Suprapubic skin (tissue), 4 donors: ENCODE results near the gene TRIM65. TPM values are rescaled to one million over a fixed set of nuclear protein-coding genes. Genes with fewer than 3 reads are reported as not detected.
A peak's percentile ranks its signal among the peaks of the same experiment; 100 is the strongest.

Experiments
- DNase-seq, 2 donors: peaks; one replicate each; pipeline ENCODE4 v3.0.0-alpha.2; 2019; ENCODE audit warnings: low spot score in 2 of 2
- H3K27ac ChIP-seq: fragments of 200-600 bp; sonication (generic); one replicate; pipeline ENCODE4 v1.5.1; 2019
- H3K27me3 ChIP-seq: fragments of 200-600 bp; sonication (generic); one replicate; pipeline ENCODE4 v1.5.1; 2019
- H3K36me3 ChIP-seq: fragments of 200-600 bp; sonication (generic); one replicate; pipeline ENCODE4 v1.5.1; 2019
- H3K4me1 ChIP-seq: fragments of 200-600 bp; sonication (generic); one replicate; pipeline ENCODE4 v1.5.1; 2019
- H3K4me3 ChIP-seq: fragments of 200-600 bp; sonication (generic); one replicate; pipeline ENCODE4 v1.5.1; 2019; ENCODE audit warnings: mild to moderate bottlenecking
- H3K9me3 ChIP-seq: fragments of 200-600 bp; sonication (generic); one replicate; pipeline ENCODE4 v1.5.1; 2019
- EP300 ChIP-seq: sonication (generic); formaldehyde crosslinking; IDR thresholded peaks from one replicate; pipeline ENCODE4 v1.6.1; 2017; ENCODE audit warnings: antibody characterized with exemption
- POLR2A ChIP-seq, 2 donors: fragments of 450-650 bp; IDR thresholded peaks; one replicate each; pipeline ENCODE4 v1.6.1; 2017; ENCODE audit warnings: antibody characterized with exemption in 2 of 2, mild to moderate bottlenecking in 2 of 2, moderate library complexity in 2 of 2
- POLR2AphosphoS5 ChIP-seq, 3 donors: sonication (generic); formaldehyde crosslinking; IDR thresholded peaks; one replicate each; pipeline ENCODE4 v1.6.1; 2017; ENCODE audit warnings: antibody characterized with exemption in 3 of 3
- WGBS: methylation state at CpG from one replicate; pipeline ENCODE4 v1.1.5; 2018; 5-methylcytosine and 5-hydroxymethylcytosine counted together
- total RNA-seq, 4 donors: library from RNA; depleted of rRNA; stranded (reverse); fragments of >200 nt; gene quantifications; one replicate each; pipeline ENCODE4 v1.1.0, GENCODE V29; 2016
- TF ChIP-seq, protein P1 (sequence below), 2 donors: fragments of 200-600 bp in 1 of 2; fragments of 450-650 bp in 1 of 2; sonication (generic) in 1 of 2; IDR thresholded peaks; one replicate each; pipeline ENCODE4 v1.5.1; 2016 to 2019; ENCODE audit warnings: antibody characterized with exemption in 2 of 2, mild to moderate bottlenecking in 1 of 2, moderate library complexity in 1 of 2

Gene TRIM65
- total RNA-seq, 4 donors from 2014 or later, result 22.5 to 44.6 (median 32.1) TPM

DNA sequence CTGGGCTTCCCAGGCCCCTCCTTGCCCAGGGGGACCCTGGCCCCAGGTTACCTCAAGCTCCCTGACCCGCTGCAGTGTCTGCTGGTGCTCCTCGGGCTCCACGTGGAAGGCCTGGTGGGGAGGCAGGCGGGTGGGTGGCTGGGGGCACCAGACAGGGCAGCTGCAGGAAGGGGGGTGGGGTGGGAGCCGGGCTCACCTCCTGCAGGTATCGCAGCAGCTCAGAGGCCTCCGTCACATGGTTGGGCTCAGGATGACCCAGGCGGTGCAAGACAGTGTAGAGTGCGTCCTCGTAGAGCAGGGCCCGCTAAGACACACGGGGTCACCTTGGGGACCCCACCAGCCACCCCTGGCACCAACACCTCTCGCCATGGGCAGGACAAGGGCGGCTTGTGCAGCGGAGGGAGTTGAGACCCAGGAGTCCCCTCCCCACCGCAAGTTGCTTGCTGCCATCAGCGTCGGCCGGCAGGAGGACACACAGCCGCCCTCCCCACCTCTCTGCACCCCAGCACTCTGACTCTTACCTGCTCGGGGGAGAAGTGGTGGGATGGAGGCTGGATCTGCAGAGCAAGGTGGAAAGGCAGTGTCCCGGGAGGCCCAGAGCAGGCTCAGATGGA, 53.7 kb downstream of the TRIM65 start:
- peak overlapping the region; percentile 86 for H3K27ac ChIP-seq

DNA sequence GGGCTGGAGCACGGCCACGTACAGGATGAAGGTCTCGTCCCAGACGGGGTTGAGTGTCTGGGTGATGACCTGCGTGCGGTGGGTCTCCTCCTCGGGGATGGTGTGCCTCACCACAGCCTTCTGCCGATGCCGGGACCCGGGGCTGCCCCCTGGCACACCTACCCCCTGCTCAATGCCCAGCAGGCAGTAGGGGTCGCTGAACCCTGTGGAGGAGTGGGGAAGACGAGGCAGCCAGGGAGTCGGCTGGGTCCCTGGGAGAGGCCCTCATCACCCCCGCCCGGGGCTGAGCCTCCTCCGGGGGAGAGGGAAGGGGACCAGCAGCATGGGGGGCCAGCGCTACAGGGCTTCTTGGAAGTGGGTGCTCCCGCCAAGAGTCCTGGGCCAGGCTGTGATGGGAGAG, 54.3 kb downstream of the TRIM65 start:
- H3K4me3 ChIP-seq, result no peak overlapping the region

More for the DNA sequence above, 53.7 kb downstream of the TRIM65 start:
- TF ChIP-seq, protein P1, sequence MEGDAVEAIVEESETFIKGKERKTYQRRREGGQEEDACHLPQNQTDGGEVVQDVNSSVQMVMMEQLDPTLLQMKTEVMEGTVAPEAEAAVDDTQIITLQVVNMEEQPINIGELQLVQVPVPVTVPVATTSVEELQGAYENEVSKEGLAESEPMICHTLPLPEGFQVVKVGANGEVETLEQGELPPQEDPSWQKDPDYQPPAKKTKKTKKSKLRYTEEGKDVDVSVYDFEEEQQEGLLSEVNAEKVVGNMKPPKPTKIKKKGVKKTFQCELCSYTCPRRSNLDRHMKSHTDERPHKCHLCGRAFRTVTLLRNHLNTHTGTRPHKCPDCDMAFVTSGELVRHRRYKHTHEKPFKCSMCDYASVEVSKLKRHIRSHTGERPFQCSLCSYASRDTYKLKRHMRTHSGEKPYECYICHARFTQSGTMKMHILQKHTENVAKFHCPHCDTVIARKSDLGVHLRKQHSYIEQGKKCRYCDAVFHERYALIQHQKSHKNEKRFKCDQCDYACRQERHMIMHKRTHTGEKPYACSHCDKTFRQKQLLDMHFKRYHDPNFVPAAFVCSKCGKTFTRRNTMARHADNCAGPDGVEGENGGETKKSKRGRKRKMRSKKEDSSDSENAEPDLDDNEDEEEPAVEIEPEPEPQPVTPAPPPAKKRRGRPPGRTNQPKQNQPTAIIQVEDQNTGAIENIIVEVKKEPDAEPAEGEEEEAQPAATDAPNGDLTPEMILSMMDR (IDR thresholded peaks at IDR 0.05), result no peak
- no peak for TF ChIP-seq POLR2AphosphoS5 (IDR thresholded peaks at IDR 0.05)
- no peak for TF ChIP-seq POLR2A (IDR thresholded peaks at IDR 0.05)
- no peak for TF ChIP-seq EP300
- Histone ChIP-seq H3K4me1 (peaks cover 42% of the 10 kb centered on the region), H3K9me3 (no peaks in the 10 kb centered on the region), H3K4me3 (peak overlapping the region; percentile 37), H3K36me3 (peaks cover 32% of the 10 kb centered on the region), H3K27me3 (no peaks in the 10 kb centered on the region)
- WGBS, result 80% methylated on average over 9 of the region's 22 CpGs
- no peak for DNase-seq

DNA sequence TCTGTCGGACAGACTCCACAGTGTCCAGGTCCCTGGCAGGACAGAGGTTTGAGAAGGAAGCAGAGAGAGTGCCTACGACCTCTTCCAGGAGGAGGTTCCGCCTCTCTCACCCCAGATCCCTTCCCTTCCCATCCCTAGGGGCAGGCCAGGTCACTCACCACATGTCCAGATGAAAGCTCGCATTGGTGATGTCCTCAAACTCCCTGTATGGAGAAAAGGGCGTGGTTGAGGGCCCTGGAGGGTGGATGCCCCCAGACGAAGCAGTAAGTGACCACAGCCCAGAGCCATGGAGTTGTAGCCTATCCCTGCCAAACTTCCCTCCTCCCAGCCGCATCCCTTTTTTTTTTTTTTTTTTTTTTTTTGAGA, 56.0 kb downstream of the TRIM65 start:
- Histone ChIP-seq H3K4me3 (no peak overlapping the region), H3K27ac (no peak overlapping the region), H3K9me3 (no peaks in the 10 kb centered on the region), H3K4me1 (peaks cover 20% of the 10 kb centered on the region), H3K27me3 (no peaks in the 10 kb centered on the region), H3K36me3 (peaks cover 20% of the 10 kb centered on the region)
- TF ChIP-seq POLR2AphosphoS5 (IDR thresholded peaks at IDR 0.05) (no peak), EP300 (no peak), POLR2A (IDR thresholded peaks at IDR 0.05) (no peak)
- TF ChIP-seq, protein P1 (IDR thresholded peaks at IDR 0.05), result no peak
- no peak for DNase-seq
- WGBS, result 75% methylated on average over 6 of the region's 7 CpGs

More for the DNA sequence above, 54.3 kb downstream of the TRIM65 start:
- WGBS, result 95% methylated on average over 6 of the region's 18 CpGs
- Histone ChIP-seq H3K36me3 (peaks cover 26% of the 10 kb centered on the region), H3K4me1 (peaks cover 36% of the 10 kb centered on the region), H3K27me3 (no peaks in the 10 kb centered on the region), H3K27ac (no peak overlapping the region), H3K9me3 (no peaks in the 10 kb centered on the region)
- no peak for DNase-seq
- TF ChIP-seq POLR2A (IDR thresholded peaks at IDR 0.05) (no peak), EP300 (no peak), POLR2AphosphoS5 (IDR thresholded peaks at IDR 0.05) (no peak)
- TF ChIP-seq, protein P1 (IDR thresholded peaks at IDR 0.05), result no peak

DNA sequence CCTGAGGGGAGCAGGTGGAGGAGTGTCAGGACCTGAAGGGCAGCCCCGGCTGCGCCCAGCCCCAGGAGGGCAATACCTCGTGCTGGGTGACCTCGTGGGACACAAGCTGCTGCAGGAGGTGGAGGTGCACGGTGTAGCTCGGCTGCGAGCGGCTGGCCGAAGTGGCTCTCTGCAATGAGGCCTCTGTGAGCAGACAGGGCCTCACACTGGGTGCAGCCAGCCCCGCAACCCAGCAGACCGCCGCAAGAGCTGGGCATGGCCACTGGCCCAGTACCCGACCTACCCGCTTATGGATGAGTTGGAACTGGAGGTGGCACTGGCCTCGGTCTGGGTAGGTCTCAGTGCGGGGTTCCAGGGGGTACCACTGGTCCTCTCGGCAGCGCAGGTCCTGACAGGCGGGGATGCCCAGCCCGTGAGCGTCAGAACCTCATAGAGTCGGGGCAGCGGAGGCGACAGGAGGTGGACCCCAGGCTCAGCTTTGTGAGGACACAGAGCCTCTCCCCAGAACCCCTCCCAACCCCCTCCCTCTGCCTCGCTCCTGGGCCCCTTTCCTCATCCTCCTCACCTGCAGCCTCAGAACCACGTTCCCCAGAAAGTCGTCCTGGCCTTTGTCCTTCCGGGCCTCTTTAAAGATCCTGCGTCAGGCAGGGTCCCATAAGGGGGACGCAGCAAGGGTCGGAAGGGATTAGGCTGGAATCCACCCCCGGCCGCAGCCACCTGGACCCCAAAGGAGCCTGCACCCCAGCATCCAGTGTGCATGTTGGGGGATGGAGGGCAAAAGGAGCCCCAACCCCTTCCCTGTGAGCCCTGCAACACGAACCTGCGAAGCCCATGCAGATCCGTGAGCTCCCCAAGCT, 56.6 kb downstream of the TRIM65 start:
- Histone ChIP-seq H3K9me3 (no peaks in the 10 kb centered on the region), H3K27ac (no peak overlapping the region), H3K4me3 (no peak overlapping the region), H3K4me1 (peaks cover 17% of the 10 kb centered on the region), H3K36me3 (peaks cover 25% of the 10 kb centered on the region), H3K27me3 (no peaks in the 10 kb centered on the region)
- TF ChIP-seq EP300, result no peak
- TF ChIP-seq POLR2A (IDR thresholded peaks at IDR 0.05), result no peak
- no peak for DNase-seq
- WGBS, result 92% methylated on average over 11 of the region's 36 CpGs

Other genes with a start within 250 kb of the TRIM65 start
- gene RECQL5, start 229.8 kb downstream of the TRIM65 start, total RNA-seq, result 100 to 1,000 TPM in 1 of 4 donors, 10 to 100 TPM in 3; 35.3 to 129 (median 63.6) TPM
- 100 to 1,000 TPM in 1 of 4 donors, 10 to 100 TPM in 3; 67.0 to 104 (median 86.3) TPM for gene SAP30BP, start 229.6 kb downstream of the TRIM65 start, total RNA-seq
- gene ITGB4, start 175.5 kb downstream of the TRIM65 start, total RNA-seq, result 100 to 1,000 TPM; 382 to 583 (median 474) TPM
- gene GALK1, start 131.8 kb downstream of the TRIM65 start, total RNA-seq, result 10 to 100 TPM; 15.2 to 34.9 (median 22.9) TPM
- gene UNK, start 112.1 kb downstream of the TRIM65 start, total RNA-seq, result 10 to 100 TPM; 27.8 to 68.2 (median 31.9) TPM
- 10 to 100 TPM in 1 of 4 donors, 1 to 10 TPM in 3; 5.2 to 21.0 (median 7.2) TPM for gene UNC13D, start 52.5 kb downstream of the TRIM65 start, total RNA-seq
- 10 to 100 TPM; 64.9 to 99.4 (median 76.9) TPM for gene WBP2, start 41.6 kb downstream of the TRIM65 start, total RNA-seq
- 10 to 100 TPM; 22.8 to 43.1 (median 27.7) TPM for gene TRIM47, start 18.4 kb downstream of the TRIM65 start, total RNA-seq
- gene MRPL38, start 7.9 kb upstream of the TRIM65 start, total RNA-seq, result 100 to 1,000 TPM in 1 of 4 donors, 10 to 100 TPM in 3; 41.7 to 113 (median 50.2) TPM
- 10 to 100 TPM; 17.8 to 57.5 (median 27.9) TPM for gene FBF1, start 44.1 kb upstream of the TRIM65 start, total RNA-seq
- gene ACOX1, start 82.2 kb upstream of the TRIM65 start, total RNA-seq, result 10 to 100 TPM; 59.6 to 89.7 (median 71.5) TPM
- gene TEN1, start 82.3 kb upstream of the TRIM65 start, total RNA-seq, result 10 to 100 TPM; 20.0 to 43.6 (median 26.9) TPM
- gene CDK3, start 103.9 kb upstream of the TRIM65 start, total RNA-seq, result 10 to 100 TPM in 2 of 4 donors, 1 to 10 TPM in 2; 5.6 to 33.1 (median 9.6) TPM
- 100 to 1,000 TPM; 218 to 425 (median 274) TPM for gene EVPL, start 130.4 kb upstream of the TRIM65 start, total RNA-seq
- gene SRP68, start 175.6 kb upstream of the TRIM65 start, total RNA-seq, result 10 to 100 TPM; 57.5 to 90.2 (median 64.2) TPM
- 1 to 10 TPM in 1 of 4 donors, not detected in 3; 1.2 TPM for gene GALR2, start 177.8 kb upstream of the TRIM65 start, total RNA-seq
- gene ZACN, start 182.2 kb upstream of the TRIM65 start, total RNA-seq, result not detected
- 100 to 1,000 TPM in 1 of 4 donors, 10 to 100 TPM in 3; 67.4 to 108 (median 78.6) TPM for gene EXOC7, start 206.8 kb upstream of the TRIM65 start, total RNA-seq
- 1 to 10 TPM; 2.1 to 3.6 (median 2.9) TPM for gene FOXJ1, start 244.3 kb upstream of the TRIM65 start, total RNA-seq